Thoracic aorta (tissue), 2 donors: ENCODE data around the gene CBLB. TPM values are rescaled to one million over a fixed set of nuclear protein-coding genes. Genes with fewer than 3 reads are reported as not detected.

Source experiments
- ATAC-seq: fragments of 150-250 bp; one replicate; pipeline ENCODE4 v1.8.0; 2017; ENCODE audit warnings: low read depth; ENCODE audit not compliant: insufficient number of reproducible peaks, low FRiP score
- DNase-seq: peaks from one replicate; pipeline ENCODE4 v3.0.0-alpha.2; 2020; ENCODE audit warnings: low spot score
- H3K27ac ChIP-seq, 2 donors: fragments of 200-600 bp; sonication (generic); 1 replicate in 1 of 2; 2 replicates in 1 of 2; pipeline ENCODE4 v1.5.1; 2016; ENCODE audit warnings: mild to moderate bottlenecking in 2 of 2, moderate library complexity in 2 of 2
- H3K27me3 ChIP-seq: fragments of 200-600 bp; sonication (generic); replicated peaks from 2 replicates; pipeline ENCODE4 v1.6.0; 2016; ENCODE audit warnings: mild to moderate bottlenecking; ENCODE audit not compliant: insufficient read depth
- H3K36me3 ChIP-seq: fragments of 200-600 bp; sonication (generic); one replicate; pipeline ENCODE4 v1.5.1; 2016
- H3K4me1 ChIP-seq, 2 donors: fragments of 200-600 bp; sonication (generic); 1 replicate in 1 of 2; 2 replicates in 1 of 2; pipeline versions ENCODE4 v1.5.1 to v1.6.0; 2016; ENCODE audit warnings: low read depth in 2 of 2, mild to moderate bottlenecking in 1 of 2; ENCODE audit not compliant: control insufficient read depth in 1 of 2
- H3K4me3 ChIP-seq: fragments of 200-600 bp; sonication (generic); 2 replicates; pipeline ENCODE4 v1.5.1; 2016; ENCODE audit warnings: mild to moderate bottlenecking
- H3K9me3 ChIP-seq: fragments of 200-600 bp; sonication (generic); 2 replicates; pipeline ENCODE4 v1.5.1; 2016
- total RNA-seq, 2 donors: library from RNA; depleted of rRNA; stranded (reverse); fragments of >200 nt; gene quantifications; one replicate each; pipeline versions ENCODE4 v1.1.0 to v1.2.3, GENCODE V29; 2016
- TF ChIP-seq, protein P1 (sequence below): fragments of 200-600 bp; sonication (generic); IDR thresholded peaks from one replicate; pipeline ENCODE4 v1.5.1; 2019; ENCODE audit warnings: antibody characterized with exemption

Gene CBLB
- total RNA-seq, 2 donors from 2014 or later = 51.0 to 145 TPM

DNA sequence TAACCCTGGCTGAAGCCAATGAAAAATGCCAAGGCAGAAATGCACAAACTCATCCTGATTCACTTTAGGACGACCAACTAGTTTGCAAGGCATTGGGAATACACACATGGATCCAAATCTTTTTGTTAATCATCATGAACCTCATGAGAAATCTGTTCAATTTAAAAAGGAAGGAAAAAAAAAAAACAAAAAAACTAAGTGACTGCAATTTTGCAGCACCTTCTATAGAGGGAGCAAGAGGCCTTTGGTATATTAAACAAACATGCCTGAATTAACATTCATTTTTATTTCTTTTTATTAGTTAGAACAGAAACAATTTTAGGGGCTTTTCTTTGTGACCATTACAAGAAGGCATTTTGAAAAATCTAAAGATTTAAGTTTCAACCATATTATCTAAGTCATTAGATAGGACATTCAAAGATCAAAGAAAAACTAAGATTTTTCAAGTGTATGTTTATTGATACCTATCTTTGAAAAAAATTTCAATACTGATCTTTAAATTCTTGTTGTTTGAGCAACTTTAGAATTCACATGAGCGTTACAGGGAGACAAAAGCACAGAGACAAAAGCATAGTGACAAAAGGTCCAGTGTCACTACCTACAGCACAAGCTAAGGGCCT is 182.4 kb downstream of the CBLB start:
- TF ChIP-seq, protein P1, sequence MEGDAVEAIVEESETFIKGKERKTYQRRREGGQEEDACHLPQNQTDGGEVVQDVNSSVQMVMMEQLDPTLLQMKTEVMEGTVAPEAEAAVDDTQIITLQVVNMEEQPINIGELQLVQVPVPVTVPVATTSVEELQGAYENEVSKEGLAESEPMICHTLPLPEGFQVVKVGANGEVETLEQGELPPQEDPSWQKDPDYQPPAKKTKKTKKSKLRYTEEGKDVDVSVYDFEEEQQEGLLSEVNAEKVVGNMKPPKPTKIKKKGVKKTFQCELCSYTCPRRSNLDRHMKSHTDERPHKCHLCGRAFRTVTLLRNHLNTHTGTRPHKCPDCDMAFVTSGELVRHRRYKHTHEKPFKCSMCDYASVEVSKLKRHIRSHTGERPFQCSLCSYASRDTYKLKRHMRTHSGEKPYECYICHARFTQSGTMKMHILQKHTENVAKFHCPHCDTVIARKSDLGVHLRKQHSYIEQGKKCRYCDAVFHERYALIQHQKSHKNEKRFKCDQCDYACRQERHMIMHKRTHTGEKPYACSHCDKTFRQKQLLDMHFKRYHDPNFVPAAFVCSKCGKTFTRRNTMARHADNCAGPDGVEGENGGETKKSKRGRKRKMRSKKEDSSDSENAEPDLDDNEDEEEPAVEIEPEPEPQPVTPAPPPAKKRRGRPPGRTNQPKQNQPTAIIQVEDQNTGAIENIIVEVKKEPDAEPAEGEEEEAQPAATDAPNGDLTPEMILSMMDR = peak; percentile 63
- Histone ChIP-seq H3K4me3 (no peak overlapping the region), H3K27me3 (no peaks in the 10 kb centered on the region), H3K27ac (no peak overlapping the region), H3K9me3 (no peaks in the 10 kb centered on the region), H3K36me3 (no peaks in the 10 kb centered on the region), H3K4me1 (peaks cover 0 to 6% of the 10 kb centered on the region in 2 donors)
- DNase-seq = no peak
- no peak for ATAC-seq

DNA sequence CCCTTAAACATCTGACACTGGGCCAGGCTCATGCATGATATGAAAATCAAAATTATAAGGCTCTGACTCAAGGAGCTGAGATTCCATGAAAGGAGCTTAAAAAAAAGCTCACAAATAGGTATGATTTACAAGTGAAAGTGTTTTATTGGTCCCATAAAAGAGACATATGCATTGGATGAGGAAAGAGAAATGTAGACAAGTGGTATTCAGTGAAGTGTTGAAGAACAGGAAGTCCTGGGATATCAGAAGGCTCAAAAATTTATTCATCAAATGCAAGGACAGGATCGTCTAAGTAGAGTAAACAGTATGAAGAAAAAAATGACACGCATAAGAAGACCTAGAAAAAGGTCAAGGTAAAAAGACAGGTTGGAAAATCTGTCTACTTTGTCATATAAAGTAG is 188.9 kb downstream of the CBLB start:
- Histone ChIP-seq H3K4me1 (peaks cover 0 to 9% of the 10 kb centered on the region in 2 donors), H3K27ac (no peak overlapping the region), H3K9me3 (no peaks in the 10 kb centered on the region), H3K27me3 (no peaks in the 10 kb centered on the region), H3K4me3 (no peak overlapping the region), H3K36me3 (peaks cover 13% of the 10 kb centered on the region)
- TF ChIP-seq, protein P1 = no peak
- DNase-seq (no peak), ATAC-seq (no peak)

DNA sequence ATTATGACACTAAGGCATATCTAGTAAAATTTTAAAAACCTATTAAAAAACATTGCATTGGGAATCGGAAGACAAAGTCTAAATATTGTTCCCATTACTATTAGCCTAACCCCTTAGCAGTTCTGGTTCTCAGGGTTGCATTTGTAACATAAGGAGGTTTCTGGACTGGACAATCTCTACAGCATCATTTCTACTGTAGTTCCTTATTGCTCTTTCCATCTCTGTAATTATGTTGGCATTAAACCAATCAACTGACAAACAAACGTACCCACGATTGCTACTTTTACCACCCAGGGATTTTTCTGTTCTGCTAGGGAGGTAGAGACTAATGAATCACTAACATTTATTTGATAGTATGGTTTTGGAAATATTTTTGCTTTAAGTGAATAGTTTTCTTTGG is 190.8 kb downstream of the CBLB start:
- H3K27ac ChIP-seq = no peak overlapping the region
- H3K36me3 ChIP-seq = peaks cover 13% of the 10 kb centered on the region
- no peaks in the 10 kb centered on the region for H3K27me3 ChIP-seq
- ATAC-seq = no peak
- TF ChIP-seq, protein P1 = no peak
- peaks cover 7 to 21% of the 10 kb centered on the region in 2 donors for H3K4me1 ChIP-seq
- H3K4me3 ChIP-seq = no peak overlapping the region
- DNase-seq = no peak
- no peaks in the 10 kb centered on the region for H3K9me3 ChIP-seq

DNA sequence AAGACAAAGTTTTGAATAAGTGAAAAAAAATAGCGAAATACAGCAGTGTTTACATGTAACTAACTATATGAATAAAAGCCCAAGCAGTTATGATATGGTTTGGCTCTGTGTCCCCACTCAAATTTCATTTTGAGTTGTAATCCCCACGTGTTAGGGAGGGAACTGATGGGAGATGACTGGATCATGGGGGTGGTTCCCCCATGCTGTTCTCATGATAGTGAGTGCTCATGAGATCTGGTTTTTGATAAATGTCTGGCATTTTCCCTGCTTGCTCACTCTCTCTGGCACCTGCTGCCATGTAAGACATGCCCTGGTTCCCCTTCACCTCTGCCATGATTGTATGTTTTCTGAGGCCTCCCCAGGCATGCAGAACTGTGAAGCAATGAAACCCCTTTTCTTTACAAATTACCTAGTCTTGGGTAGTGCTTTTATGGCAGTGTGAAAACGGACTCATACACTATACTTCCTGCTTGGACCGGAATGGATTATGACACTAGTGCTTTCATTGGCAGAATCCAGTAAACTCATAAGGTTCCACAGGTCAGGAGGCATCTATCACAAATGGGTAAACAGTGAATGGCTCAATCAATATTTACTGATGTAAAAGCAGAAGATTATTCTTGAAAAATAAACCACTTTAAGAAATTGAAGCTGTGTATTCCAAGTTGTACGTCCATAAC is 192.1 kb downstream of the CBLB start:
- H3K4me3 ChIP-seq = no peak overlapping the region
- no peak for ATAC-seq
- H3K27me3 ChIP-seq = no peaks in the 10 kb centered on the region
- peaks cover 7 to 21% of the 10 kb centered on the region in 2 donors for H3K4me1 ChIP-seq
- no peaks in the 10 kb centered on the region for H3K9me3 ChIP-seq
- TF ChIP-seq, protein P1 = no peak
- H3K27ac ChIP-seq = no peak overlapping the region
- H3K36me3 ChIP-seq = peaks cover 13% of the 10 kb centered on the region
- DNase-seq = no peak

DNA sequence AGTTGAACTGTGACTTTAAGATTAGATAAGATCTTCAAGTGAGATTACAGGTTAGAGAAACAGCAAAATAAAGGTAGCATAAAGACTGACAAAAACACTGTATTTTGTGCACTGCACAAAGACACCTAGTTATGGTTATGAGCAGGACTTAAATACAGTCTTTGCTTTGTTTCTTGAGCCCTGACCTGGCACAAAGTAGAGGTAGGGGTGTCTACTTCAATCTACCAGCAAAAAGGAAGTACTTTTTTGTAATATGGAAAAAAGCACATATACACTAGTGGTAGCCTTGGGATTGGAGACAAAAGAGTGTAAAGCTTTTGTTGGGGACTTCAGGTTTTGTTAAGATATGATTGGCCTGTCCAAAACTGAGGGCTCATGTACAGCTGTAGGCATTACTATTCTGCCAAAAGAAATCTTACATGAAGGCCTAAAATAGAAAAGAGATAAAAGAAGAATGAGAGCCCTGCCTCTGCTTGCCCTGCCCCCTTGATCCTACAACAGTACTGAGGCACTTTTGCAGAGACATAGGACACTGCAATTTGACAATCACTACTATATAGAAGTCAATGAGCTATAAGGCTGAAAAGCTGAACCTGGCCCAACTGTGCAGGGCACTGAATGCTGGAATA is 194.3 kb downstream of the CBLB start:
- peaks cover 9% of the 10 kb centered on the region for H3K36me3 ChIP-seq
- DNase-seq = no peak
- peak; percentile 20 for ATAC-seq

More for the DNA sequence above, 194.3 kb downstream of the CBLB start:
- H3K9me3 ChIP-seq = no peaks in the 10 kb centered on the region
- peaks cover 7 to 21% of the 10 kb centered on the region in 2 donors for H3K4me1 ChIP-seq
- H3K4me3 ChIP-seq = no peak overlapping the region
- no peak overlapping the region for H3K27ac ChIP-seq
- TF ChIP-seq, protein P1 = no peak
- H3K27me3 ChIP-seq = no peaks in the 10 kb centered on the region
